CD4-positive, alpha-beta T cell treated with Interleukin-21 for 1 hour (primary cell): ENCODE results near the gene NDE1.

ENCODE experiments used
- DNase-seq: peaks from one replicate; pipeline ENCODE4 v3.0.0-alpha.2; 2020

The NDE1 gene

DNA sequence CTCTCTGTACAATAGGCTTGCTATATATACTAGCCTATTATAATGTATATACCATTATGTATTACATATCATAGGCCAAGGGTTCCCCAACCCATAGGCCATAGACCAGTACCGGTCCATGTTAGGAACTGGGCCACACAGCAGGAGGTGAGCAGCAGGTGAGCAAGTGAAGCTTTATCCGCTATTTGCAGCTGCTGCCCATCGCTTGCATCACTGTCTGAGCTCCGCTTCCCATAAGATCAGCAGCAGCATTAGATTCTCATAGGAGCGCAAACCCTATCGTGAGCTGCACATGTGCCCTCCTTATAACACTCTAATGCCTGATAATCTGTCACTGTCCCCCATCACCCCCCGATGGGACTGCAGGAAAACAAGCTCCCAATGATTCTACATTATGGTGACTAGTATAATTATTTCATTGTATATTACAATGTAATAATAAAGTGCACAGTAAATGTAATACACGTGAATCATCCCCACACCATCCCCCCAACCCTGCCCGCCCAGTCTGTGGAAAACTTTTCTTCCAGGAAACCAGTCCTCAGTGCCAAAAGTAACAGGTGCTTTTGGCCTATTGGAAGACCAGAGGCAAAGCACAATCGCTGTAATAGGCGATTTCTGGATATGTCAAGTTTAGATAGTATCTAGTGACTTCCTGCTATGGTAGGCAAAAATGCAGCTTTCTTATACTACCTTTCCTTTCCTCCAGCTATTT is 122.7 kb downstream of the NDE1 start:
- DNase-seq: no peak

DNA sequence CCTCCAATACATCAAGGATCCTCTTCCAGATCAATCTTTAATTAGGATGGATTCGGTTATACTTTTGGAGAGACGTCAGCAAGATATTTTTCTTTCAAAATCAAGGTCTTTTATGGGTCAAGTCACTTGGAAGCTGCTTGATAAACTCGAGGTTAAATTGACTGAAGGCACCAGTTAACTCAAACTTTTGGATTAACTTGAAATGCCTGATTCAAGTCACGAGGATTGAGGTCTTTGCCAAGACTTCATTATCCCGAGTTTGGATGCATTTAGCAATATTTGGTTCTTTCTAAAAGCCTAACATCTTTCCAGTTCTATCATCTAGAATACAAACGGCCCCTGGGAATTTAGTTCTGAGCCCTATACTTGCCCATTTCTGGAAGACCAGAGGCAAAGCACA is 123.9 kb downstream of the NDE1 start:
- no peak for DNase-seq

DNA sequence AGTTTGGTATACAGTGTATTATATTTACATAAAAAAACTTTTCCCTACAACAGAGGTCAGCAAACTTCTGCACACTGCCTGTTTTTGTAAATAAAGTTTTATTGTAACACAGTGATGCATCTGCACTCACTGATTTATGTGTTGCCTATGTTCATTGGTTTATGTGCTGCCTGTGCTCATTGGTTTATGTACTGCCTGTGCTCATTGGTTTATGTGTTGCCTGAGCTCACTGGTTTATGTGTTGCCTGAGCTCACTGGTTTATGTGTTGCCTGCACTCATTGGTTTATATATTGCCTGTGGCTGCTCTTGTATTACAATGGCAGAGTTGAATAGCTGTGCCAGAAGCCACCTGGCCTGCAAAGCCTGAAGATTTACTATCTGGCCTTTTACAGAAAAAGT is 125.2 kb downstream of the NDE1 start:
- DNase-seq: no peak

DNA sequence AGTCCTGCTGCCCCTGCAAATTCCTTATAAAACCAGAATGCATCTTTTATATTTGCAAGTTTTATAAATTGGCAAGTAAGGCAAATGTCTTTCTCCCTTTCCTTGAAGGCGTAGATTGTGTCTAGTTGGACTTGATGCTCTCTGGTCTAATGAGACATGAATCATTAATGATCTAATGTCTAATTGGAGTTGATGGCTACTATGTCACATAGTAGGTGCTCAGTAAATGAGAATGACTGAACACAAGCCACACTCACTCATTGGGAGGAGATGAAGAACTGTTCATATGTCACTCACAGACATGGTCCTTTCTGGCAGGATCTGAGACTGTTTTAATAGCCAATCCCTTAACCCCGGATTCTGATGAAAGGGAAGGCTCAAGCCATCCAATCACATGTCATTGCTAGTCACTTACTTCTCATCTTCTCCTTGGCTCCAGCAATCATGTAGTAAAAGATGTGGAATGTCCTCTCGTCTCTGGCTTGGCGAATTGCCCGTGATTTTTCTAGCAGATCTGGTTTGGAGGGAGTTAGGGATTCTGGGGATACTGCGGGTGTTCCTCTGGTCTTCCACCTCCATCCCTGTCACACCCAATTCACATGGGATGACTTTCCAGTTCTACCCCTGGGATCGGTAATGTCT is 125.7 kb downstream of the NDE1 start:
- DNase-seq: no peak
